Measurements from ENCODE around the gene HEPH.
"Not testable (repeated sequence)": the region's sequence is repeated elsewhere in the genome, so short reads cannot be mapped to it uniquely, and the experiment has no call there.

HEPH gene

GRCh38 chrX:66203114-66203513, 39.1 kb downstream of the HEPH start:
- DNase-seq, result no peak

GRCh38 chrX:66221856-66222255, 57.8 kb downstream of the HEPH start:
- DNase-seq, result no peak

DNA sequence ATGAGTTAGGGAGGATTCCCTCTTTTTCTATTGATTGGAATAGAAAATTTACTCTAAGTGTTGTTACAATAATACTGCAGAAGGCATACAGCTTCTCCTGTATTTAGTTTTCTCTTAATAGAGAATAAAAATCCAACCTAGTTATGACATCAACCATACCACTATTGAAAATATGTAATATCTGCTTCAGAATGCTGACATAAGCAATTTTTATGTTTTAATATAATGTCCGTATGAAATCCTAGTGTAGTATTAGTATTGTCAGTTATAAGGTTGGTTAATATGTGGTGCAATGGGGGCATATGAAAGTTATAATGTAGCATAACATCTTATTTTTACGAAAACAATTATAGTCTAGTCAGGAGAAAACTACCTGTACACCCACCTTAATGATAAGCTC, 68.2 kb downstream of the HEPH start:
- DNase-seq, result no peak

GRCh38 chrX:66233209-66233608, 69.2 kb downstream of the HEPH start:
- DNase-seq, result no peak

DNA sequence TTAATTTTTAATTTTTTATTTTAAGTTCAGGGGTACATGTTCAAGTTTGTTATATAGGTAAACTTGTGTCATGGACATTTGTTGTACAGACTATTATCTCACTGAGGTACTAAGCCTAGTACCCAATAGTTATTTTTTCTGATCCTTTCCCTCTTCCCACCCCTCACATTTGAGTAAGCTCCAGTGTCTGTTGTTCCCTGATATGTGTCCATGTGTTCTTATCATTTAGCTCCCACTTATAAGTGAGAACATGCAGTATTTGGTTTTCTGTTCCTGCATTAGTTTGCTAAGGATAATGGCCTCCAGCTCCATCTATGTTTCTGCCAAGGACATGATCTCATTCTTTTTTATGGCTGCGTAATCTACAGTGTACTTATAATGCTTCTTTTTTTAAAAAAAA, 69.9 kb downstream of the HEPH start:
- DNase-seq, result not testable (repeated sequence)

- DNase-seq, result no peak
These were observed 91.4 kb downstream of the HEPH start for GRCh38 chrX:66255359-66255967.

- DNase-seq, result no peak
These were observed 98.8 kb downstream of the HEPH start for GRCh38 chrX:66262807-66263206.
